C4-2B (cell line): ENCODE measurements around the gene MXRA8.

Experiments
- CTCF ChIP-seq: fragments of 450-650 bp; conservative IDR thresholded peaks from 2 replicates; pipeline ENCODE4 v1.5.1; 2017; ENCODE audit warnings: mild to moderate bottlenecking
- ZFX ChIP-seq: fragments of 450-650 bp; IDR thresholded peaks from 2 replicates; pipeline ENCODE4 v1.6.1; 2017

GRCh38 chr1:1345384-1345783, 13.0 kb downstream of the MXRA8 start:
- TF ChIP-seq CTCF (no peak), ZFX (no peak)
